NCI-H187 treated with DMSO at 0.1 percent for 48 hours (cell line): ENCODE results near the gene SEC22B.
"Not testable (repeated sequence)": the region's sequence is repeated elsewhere in the genome, so short reads cannot be mapped to it uniquely, and the experiment has no call there.

Source experiments
- DNase-seq: peaks from one replicate; lab custom pipeline; 2025; lab: John Stamatoyannopoulos, UW

The SEC22B gene

GRCh38 chr1:120144626-120145025 is 31.7 kb downstream of the SEC22B start:
- DNase-seq, result not testable (repeated sequence)

GRCh38 chr1:120144169-120144568 is 32.2 kb downstream of the SEC22B start:
- not testable (repeated sequence) for DNase-seq

GRCh38 chr1:120143334-120143733 is 33.0 kb downstream of the SEC22B start:
- not testable (repeated sequence) for DNase-seq

GRCh38 chr1:120142512-120143263 is 33.6 kb downstream of the SEC22B start:
- not testable (repeated sequence) for DNase-seq

- not testable (repeated sequence) for DNase-seq
These were observed 34.5 kb downstream of the SEC22B start for GRCh38 chr1:120141865-120142264.

GRCh38 chr1:120140656-120141265 is 35.6 kb downstream of the SEC22B start:
- not testable (repeated sequence) for DNase-seq

- DNase-seq, result not testable (repeated sequence)
These were observed 40.2 kb downstream of the SEC22B start for GRCh38 chr1:120136086-120136485.

- not testable (repeated sequence) for DNase-seq
These were observed 42.4 kb downstream of the SEC22B start for GRCh38 chr1:120133928-120134325.

GRCh38 chr1:120133228-120133927 is 42.9 kb downstream of the SEC22B start:
- no peak for DNase-seq

GRCh38 chr1:120132406-120132763 is 43.9 kb downstream of the SEC22B start:
- not testable (repeated sequence) for DNase-seq

- DNase-seq, result not testable (repeated sequence)
These were observed 44.5 kb downstream of the SEC22B start for GRCh38 chr1:120131611-120132405.

- not testable (repeated sequence) for DNase-seq
These were observed 48.4 kb downstream of the SEC22B start for GRCh38 chr1:120127921-120128320.

- DNase-seq, result not testable (repeated sequence)
These were observed 50.1 kb downstream of the SEC22B start for GRCh38 chr1:120126216-120126615.

GRCh38 chr1:120124628-120125027 is 51.7 kb downstream of the SEC22B start:
- DNase-seq, result not testable (repeated sequence)

GRCh38 chr1:120123813-120124510 is 52.4 kb downstream of the SEC22B start:
- not testable (repeated sequence) for DNase-seq

- DNase-seq, result not testable (repeated sequence)
These were observed 53.9 kb downstream of the SEC22B start for GRCh38 chr1:120122262-120122893.

- not testable (repeated sequence) for DNase-seq
These were observed 54.5 kb downstream of the SEC22B start for GRCh38 chr1:120121830-120122229.

GRCh38 chr1:120120525-120120924 is 55.8 kb downstream of the SEC22B start:
- DNase-seq, result not testable (repeated sequence)

- DNase-seq, result not testable (repeated sequence)
These were observed 58.7 kb downstream of the SEC22B start for GRCh38 chr1:120117371-120118177.

- not testable (repeated sequence) for DNase-seq
These were observed 60.2 kb downstream of the SEC22B start for GRCh38 chr1:120116094-120116493.
